Activated CD8-positive, alpha-beta memory T cell treated with anti-CD3 and anti-CD28 coated beads, Interleukin-2, amount 50 U/mL, for 4 hours (primary cell): ENCODE data around the gene PDCD11.
A peak's percentile ranks its signal among the peaks of the same experiment; 100 is the strongest.

ENCODE experiments used
- DNase-seq: peaks from one replicate; pipeline ENCODE4 v3.0.0-alpha.2; 2020

The PDCD11 gene

DNA sequence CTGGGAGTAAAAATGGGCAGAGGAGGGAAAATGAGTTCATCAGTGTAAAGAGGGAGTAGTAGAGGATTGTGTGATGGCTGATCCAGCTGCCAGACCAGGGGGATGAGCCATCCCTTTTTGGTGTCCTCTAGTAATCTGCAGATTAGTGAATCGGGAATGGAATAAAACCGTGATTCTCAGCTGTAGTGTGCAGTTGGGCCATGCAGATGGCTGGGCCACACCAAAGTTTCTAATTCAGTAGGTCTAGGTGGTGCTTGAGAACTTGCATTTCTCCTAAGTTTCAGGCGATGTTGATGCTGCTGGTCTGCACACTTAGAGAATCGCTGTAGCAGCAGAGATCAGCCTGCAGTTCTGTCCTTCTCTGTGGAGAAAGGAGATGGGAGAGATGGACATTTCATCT lies 22.7 kb downstream of the PDCD11 start:
- DNase-seq, result no peak

- DNase-seq, result no peak
Observed at GRCh38 chr10:103423748-103424147, 27.3 kb downstream of the PDCD11 start.

GRCh38 chr10:103427866-103428265 lies 31.4 kb downstream of the PDCD11 start:
- DNase-seq, result no peak

DNA sequence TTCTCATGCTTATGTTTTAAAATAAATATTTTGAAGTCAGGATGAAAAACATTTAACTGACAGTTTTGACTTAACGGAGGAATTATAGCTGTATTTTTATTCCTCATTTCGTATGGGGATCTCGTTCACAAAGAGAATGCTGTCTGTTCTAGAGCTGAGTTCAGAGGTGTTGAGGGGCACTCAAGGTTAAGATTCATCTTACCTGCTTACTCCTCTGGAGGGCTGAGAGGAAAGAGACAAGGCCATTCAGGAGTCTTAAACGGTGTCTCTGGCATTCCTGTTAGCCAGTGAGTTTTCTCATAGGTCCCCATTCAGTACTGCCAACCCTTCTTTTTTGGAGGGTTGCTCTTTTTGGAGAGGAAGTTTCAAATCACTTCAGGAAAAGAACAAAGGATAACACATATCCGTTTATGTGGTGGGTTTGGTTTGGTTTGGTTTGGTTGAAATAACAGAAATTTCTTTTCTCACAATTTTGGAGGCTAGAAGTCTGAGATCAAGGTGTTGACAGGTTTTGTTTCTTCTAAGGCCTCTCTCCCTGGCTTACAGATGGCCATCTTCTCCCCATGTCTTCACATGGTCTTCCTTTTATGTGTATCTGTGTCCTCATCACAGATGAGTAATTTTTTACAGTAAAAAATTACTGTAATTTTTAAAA lies 32.7 kb downstream of the PDCD11 start:
- no peak for DNase-seq

DNA sequence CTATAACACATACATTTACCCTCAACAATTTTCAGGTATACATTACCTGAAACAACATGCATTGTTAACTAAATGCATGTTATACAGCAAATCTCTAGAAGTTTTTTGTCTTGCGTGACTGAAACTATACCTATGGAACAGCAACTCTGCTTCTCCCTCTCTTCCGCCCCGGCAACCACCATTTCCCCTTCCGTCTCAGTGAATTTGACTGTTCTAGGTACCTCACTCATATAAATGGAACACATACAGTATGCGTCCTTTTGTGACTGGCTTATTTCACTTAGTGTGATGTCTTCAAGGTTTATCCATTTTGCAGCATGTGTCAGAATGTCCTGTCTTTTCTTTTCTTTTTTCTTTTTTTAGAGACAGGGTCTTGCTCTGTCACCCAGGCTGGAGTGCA lies 33.2 kb downstream of the PDCD11 start:
- no peak for DNase-seq

GRCh38 chr10:103431902-103432301 lies 35.5 kb downstream of the PDCD11 start:
- DNase-seq, result no peak

- DNase-seq, result no peak
Observed at GRCh38 chr10:103433858-103434257, 37.4 kb downstream of the PDCD11 start.

DNA sequence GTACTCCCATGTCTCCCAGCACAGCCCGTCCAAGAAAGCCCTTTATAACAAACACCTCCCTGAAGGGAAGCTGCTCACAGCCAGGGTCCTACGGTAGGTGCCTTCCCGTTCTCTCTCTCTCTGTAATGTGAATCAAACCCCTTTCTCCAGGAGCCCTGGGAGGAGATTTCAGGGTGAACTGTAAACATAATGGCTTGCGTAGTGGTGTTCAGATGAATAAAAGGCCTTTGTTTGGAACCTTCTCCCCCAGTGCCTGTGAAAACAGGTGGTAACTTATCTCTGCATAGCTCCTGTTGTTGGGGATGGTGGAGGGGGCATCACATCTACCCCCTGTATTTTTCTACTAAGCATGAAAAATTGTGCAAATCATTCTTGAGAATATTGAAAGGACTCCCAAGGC lies 43.4 kb downstream of the PDCD11 start:
- DNase-seq, result no peak

- no peak for DNase-seq
Observed at GRCh38 chr10:103440416-103440815, 44.0 kb downstream of the PDCD11 start.

- no peak for DNase-seq
Observed at GRCh38 chr10:103441206-103441605, 44.8 kb downstream of the PDCD11 start.

DNA sequence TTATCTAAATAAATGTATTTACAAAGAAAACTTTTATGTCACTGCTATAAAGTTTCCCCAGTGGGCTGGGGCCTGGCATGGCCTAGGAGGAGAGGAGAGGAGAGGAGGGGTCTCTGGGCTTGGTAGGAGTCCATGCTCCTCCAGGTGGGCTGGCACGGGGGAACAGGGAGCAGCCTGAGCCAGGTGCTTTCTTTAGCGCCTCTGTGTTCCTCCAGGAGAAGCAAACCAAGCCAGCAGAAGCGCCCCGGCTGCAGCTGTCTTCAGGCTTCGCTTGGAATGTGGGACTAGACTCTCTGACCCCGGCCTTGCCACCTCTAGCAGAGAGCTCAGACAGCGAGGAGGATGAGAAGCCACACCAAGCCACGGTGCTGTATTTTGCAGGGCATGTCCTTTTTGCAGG lies 45.2 kb downstream of the PDCD11 start:
- no peak for DNase-seq

- no peak for DNase-seq
Observed at GRCh38 chr10:103442031-103442461, 45.6 kb downstream of the PDCD11 start.

- no peak for DNase-seq
Observed at GRCh38 chr10:103443475-103444185, 47.2 kb downstream of the PDCD11 start.

- DNase-seq, result no peak
Observed at GRCh38 chr10:103444478-103444877, 48.1 kb downstream of the PDCD11 start.

DNA sequence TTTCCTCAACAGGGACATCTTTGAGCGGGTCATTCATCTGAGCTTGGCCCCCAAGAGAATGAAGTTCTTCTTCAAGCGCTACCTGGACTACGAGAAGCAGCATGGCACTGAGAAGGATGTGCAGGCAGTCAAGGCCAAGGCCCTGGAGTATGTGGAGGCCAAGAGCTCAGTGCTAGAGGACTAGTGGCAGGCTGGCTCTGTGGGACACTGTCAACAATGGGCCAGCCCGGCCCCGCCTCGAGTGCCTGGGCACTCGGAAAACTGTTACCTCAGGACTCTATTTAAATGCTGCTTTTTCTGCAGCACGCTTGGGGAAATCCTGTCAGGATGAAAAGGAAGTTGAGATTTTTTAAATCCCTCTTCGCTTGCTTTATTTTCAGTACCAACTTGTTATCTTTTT lies 48.9 kb downstream of the PDCD11 start:
- no peak for DNase-seq

GRCh38 chr10:103445767-103446567 lies 49.5 kb downstream of the PDCD11 start:
- DNase-seq, result no peak

GRCh38 chr10:103447187-103447586 lies 50.8 kb downstream of the PDCD11 start:
- DNase-seq, result no peak

DNA sequence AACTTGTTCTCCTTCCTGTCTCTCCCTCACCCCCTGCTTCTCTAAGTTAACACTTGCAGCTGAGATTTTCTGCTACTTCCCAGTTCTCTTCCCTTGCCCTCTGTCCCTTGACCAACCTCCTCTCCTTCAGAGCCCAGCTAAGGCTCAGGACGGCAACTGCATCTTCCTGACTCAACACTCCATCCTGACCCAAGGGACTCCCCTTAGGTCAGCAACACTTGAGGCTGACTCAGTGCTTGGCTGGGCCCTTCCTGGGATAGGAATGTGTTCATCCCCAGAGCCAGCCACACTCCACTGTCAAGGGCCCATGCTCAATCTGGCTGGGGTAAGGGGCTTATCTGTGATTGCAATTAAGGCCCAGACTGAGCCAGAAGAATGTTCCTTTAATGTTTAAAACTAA lies 52.3 kb downstream of the PDCD11 start:
- no peak for DNase-seq

- DNase-seq, result no peak
Observed at GRCh38 chr10:103449208-103450144, 53.0 kb downstream of the PDCD11 start.

DNA sequence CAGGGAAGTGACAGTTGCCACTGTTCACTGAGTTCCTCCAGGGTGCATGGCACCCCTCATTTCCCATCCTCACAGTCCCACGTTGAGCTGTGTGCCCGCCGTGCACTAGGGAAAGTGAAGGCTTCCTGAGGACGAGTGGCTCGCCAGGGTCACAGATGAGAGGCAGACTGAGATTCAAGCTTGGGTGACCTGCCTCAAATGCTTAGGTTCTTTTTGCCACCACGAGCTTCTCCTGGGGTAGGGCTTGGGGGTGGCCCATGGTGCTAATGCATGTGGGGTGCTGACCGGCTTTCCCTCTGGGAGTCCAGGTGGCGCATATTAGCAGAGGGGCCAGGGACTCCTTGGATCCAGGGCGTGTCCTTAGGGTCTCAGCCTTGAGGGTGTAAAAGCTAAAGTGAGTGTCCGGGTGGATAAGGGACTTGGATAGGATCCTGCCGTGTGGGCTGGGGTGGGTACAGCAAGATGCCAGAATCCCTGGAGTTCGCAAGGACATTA lies 53.8 kb downstream of the PDCD11 start:
- no peak for DNase-seq

- DNase-seq, result peak; percentile 46
Observed at GRCh38 chr10:103451091-103451813, 54.8 kb downstream of the PDCD11 start.
